ENCODE measurements around the gene CLDN4. TPM values are rescaled to one million over a fixed set of nuclear protein-coding genes. Genes with fewer than 3 reads are reported as not detected.
A peak's percentile ranks its signal among the peaks of the same experiment; 100 is the strongest.

Gene CLDN4
- total RNA-seq, 6 donors from 2014 or later, result 88.0 to 231 (median 169) TPM

- Histone ChIP-seq H3K9me3 (no peaks in the 10 kb centered on the region), H3K4me3 (no peak overlapping the region), H3K36me3 (no peaks in the 10 kb centered on the region), H3K27me3 (no peaks in the 10 kb centered on the region), H3K4me1 (peaks cover 35 to 62% (median 49%) of the 10 kb centered on the region in 4 donors), H3K27ac (peak overlapping the region; percentile 74 to 90 (median 88))
- DNase-seq (peak in 1 of 2 donors; percentile 65), ATAC-seq (ENCODE audit: low FRiP score in 2 of 2) (no peak)
- 48 to 51% methylated on average over 7 of the region's 7 CpGs for WGBS, 2 donors
- TF ChIP-seq POLR2AphosphoS5 (IDR thresholded peaks at IDR 0.05) (no peak), EP300 (IDR thresholded peaks at IDR 0.05) (no peak), POLR2A (IDR thresholded peaks at IDR 0.05) (peak in 1 of 4 donors; percentile 49)
- TF ChIP-seq, protein P1, sequence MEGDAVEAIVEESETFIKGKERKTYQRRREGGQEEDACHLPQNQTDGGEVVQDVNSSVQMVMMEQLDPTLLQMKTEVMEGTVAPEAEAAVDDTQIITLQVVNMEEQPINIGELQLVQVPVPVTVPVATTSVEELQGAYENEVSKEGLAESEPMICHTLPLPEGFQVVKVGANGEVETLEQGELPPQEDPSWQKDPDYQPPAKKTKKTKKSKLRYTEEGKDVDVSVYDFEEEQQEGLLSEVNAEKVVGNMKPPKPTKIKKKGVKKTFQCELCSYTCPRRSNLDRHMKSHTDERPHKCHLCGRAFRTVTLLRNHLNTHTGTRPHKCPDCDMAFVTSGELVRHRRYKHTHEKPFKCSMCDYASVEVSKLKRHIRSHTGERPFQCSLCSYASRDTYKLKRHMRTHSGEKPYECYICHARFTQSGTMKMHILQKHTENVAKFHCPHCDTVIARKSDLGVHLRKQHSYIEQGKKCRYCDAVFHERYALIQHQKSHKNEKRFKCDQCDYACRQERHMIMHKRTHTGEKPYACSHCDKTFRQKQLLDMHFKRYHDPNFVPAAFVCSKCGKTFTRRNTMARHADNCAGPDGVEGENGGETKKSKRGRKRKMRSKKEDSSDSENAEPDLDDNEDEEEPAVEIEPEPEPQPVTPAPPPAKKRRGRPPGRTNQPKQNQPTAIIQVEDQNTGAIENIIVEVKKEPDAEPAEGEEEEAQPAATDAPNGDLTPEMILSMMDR (IDR thresholded peaks at IDR 0.05), result no peak
Observed at GRCh38 chr7:73829505-73829904, 1.3 kb upstream of the CLDN4 start.

DNA sequence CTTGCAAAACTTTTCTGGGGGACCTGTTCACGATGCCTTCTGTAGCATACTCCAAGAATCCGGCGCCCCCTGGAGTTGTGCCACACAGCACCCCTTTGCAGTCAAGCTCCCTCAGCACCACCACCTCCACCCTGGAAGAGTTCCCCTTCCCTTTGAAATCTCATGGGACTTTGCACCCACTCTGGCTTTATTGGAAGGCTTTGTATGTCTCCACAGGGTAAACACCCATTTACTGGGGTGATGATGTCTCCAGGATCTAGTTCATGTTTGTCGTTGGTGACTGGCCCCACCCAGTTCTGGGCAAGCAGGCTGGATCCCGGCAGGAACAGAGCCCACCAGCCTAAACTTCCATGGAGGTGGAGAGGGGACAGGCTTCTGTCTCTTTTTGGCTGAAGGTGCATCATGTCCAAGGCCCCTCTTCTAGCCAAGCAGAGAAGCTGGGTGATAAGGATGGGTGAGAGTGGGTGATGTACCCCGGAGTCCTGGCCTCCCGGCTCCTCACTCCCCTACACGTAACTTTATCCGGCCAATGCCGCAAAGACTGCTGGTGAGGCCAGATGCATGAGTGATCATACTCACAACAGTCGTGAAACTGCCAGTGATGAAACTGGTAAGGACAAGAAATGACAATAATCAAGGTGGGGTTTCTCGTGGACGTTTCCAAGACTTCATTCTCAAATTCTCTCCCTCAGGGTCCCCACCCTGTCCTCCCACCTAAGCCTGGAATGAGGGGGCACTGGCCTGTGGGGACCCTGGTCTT, 695 bp upstream of the CLDN4 start:
- peak overlapping the region; percentile 74 to 90 (median 88) for H3K27ac ChIP-seq
- TF ChIP-seq EP300 (IDR thresholded peaks at IDR 0.05), result no peak
- no peak for TF ChIP-seq POLR2AphosphoS5 (IDR thresholded peaks at IDR 0.05)
- TF ChIP-seq POLR2A (IDR thresholded peaks at IDR 0.05), result no peak
- TF ChIP-seq, protein P1 (IDR thresholded peaks at IDR 0.05), result no peak
- no peaks in the 10 kb centered on the region for H3K36me3 ChIP-seq
- 61 to 64% methylated on average over 13 of the region's 13 CpGs for WGBS, 2 donors
- peak overlapping the region in 2 of 4 donors; percentile 58 to 63 for H3K4me3 ChIP-seq
- no peaks in the 10 kb centered on the region for H3K9me3 ChIP-seq
- H3K4me1 ChIP-seq, result peaks cover 35 to 62% (median 49%) of the 10 kb centered on the region in 4 donors
- ATAC-seq (ENCODE audit: low FRiP score in 2 of 2), result no peak
- DNase-seq, result no peak
- no peaks in the 10 kb centered on the region for H3K27me3 ChIP-seq

GRCh38 chr7:73831584-73831833, 713 bp downstream of the CLDN4 start:
- H3K4me1 ChIP-seq, result peaks cover 34 to 56% (median 39%) of the 10 kb centered on the region in 4 donors
- WGBS, 2 donors, result 47 to 86% methylated on average over 4 to 14 of the region's 16 CpGs
- H3K9me3 ChIP-seq, result no peaks in the 10 kb centered on the region
- no peak for TF ChIP-seq POLR2AphosphoS5 (IDR thresholded peaks at IDR 0.05)
- TF ChIP-seq, protein P1 (IDR thresholded peaks at IDR 0.05), result no peak
- TF ChIP-seq EP300 (IDR thresholded peaks at IDR 0.05), result no peak
- no peak for TF ChIP-seq POLR2A (IDR thresholded peaks at IDR 0.05)
- peak overlapping the region; percentile 80 to 90 (median 88) for H3K27ac ChIP-seq
- no peaks in the 10 kb centered on the region for H3K27me3 ChIP-seq
- ATAC-seq (ENCODE audit: low FRiP score in 2 of 2), result no peak
- DNase-seq, result peak in 1 of 2 donors; percentile 79
- H3K4me3 ChIP-seq, result peak overlapping the region; percentile 12 to 63 (median 54)
- H3K36me3 ChIP-seq, result no peaks in the 10 kb centered on the region

- H3K4me3 ChIP-seq, result peak overlapping the region; percentile 12 to 63 (median 54)
- DNase-seq, result peak; percentile 72 to 90
- peaks cover 29 to 51% (median 34%) of the 10 kb centered on the region in 4 donors for H3K4me1 ChIP-seq
- no peaks in the 10 kb centered on the region for H3K36me3 ChIP-seq
- peak overlapping the region; percentile 80 to 90 (median 88) for H3K27ac ChIP-seq
- WGBS, 2 donors, result 42 to 53% methylated on average over 14 to 16 of the region's 16 CpGs
- H3K27me3 ChIP-seq, result no peaks in the 10 kb centered on the region
- ATAC-seq (ENCODE audit: low FRiP score in 2 of 2), result peak; percentile 47 to 80
- H3K9me3 ChIP-seq, result no peaks in the 10 kb centered on the region
- TF ChIP-seq, protein P1 (IDR thresholded peaks at IDR 0.05), result no peak
- TF ChIP-seq POLR2AphosphoS5 (IDR thresholded peaks at IDR 0.05) (peak; percentile 66 to 82), EP300 (IDR thresholded peaks at IDR 0.05) (peak in 1 of 4 donors; percentile 63), POLR2A (IDR thresholded peaks at IDR 0.05) (peak in 3 of 4 donors; percentile 60 to 87 (median 69))
Observed at GRCh38 chr7:73831834-73832651, 1.2 kb downstream of the CLDN4 start.
